Stomach (tissue), 9 donors: ENCODE results near the gene PTPRC. TPM values are rescaled to one million over a fixed set of nuclear protein-coding genes. Genes with fewer than 3 reads are reported as not detected.

Source experiments
- DNase-seq, 2 donors: peaks; one replicate each; pipeline versions ENCODE4 v3.0.0 to v3.0.0-alpha.2; 2013 to 2019
- H3K27ac ChIP-seq, 5 donors: fragments of 200-600 bp in 4 of 5; sonication (generic) in 4 of 5; one replicate each; pipeline ENCODE4 v1.5.1; 2013 to 2019; ENCODE audit warnings: mild to moderate bottlenecking in 1 of 5, moderate library complexity in 1 of 5
- H3K27me3 ChIP-seq, 3 donors: fragments of 200-600 bp; sonication (generic); one replicate each; pipeline ENCODE4 v1.5.1; 2017 to 2019; ENCODE audit warnings: mixed run types in 1 of 3
- H3K36me3 ChIP-seq, 4 donors: fragments of 200-600 bp; sonication (generic); 1 replicate in 3 of 4; 2 replicates in 1 of 4; pipeline ENCODE4 v1.5.1; 2016 to 2019
- H3K4me1 ChIP-seq, 4 donors: fragments of 200-600 bp; sonication (generic); one replicate each; pipeline ENCODE4 v1.5.1; 2016 to 2019
- H3K4me3 ChIP-seq, 4 donors: fragments of 200-600 bp; sonication (generic) in 3 of 4; one replicate each; pipeline ENCODE4 v1.5.1; 2016 to 2019; ENCODE audit warnings: mild to moderate bottlenecking in 1 of 4
- H3K9me3 ChIP-seq, 4 donors: fragments of 200-600 bp; sonication (generic); one replicate each; pipeline ENCODE4 v1.5.1; 2016 to 2019
- CTCF ChIP-seq, 7 experiments: fragments of 450-650 bp in 4 of 7; fragments of 200-600 bp in 3 of 7; sonication (generic) in 3 of 7; IDR thresholded peaks; one replicate each; pipeline ENCODE4 v1.5.1; 2016 to 2019; ENCODE audit warnings: antibody characterized with exemption in 7 of 7, control low read depth in 2 of 7, mild to moderate bottlenecking in 1 of 7
- EP300 ChIP-seq: sonication (generic); formaldehyde crosslinking; IDR thresholded peaks from one replicate; pipeline ENCODE4 v1.6.1; 2017; ENCODE audit warnings: antibody characterized with exemption
- POLR2A ChIP-seq, 4 donors: fragments of 450-650 bp; IDR thresholded peaks; one replicate each; pipeline ENCODE4 v1.6.1; 2016; ENCODE audit warnings: antibody characterized with exemption in 4 of 4, control low read depth in 2 of 4, mild to moderate bottlenecking in 1 of 4, moderate library complexity in 1 of 4
- POLR2AphosphoS5 ChIP-seq, 3 donors: sonication (generic); formaldehyde crosslinking; IDR thresholded peaks; one replicate each; pipeline ENCODE4 v1.6.1; 2016; ENCODE audit warnings: antibody characterized with exemption in 3 of 3
- WGBS, 5 donors: extraction: QIAGEN DNeasy Blood & Tissue Kit in 3 of 5; methylation state at CpG; one replicate each; pipeline versions ENCODE4 v1.1.5 to v1.1.7; 2013 to 2018; 5-methylcytosine and 5-hydroxymethylcytosine counted together
- intact Hi-C: fragments of 100-400 bp; cut with DNase I; formaldehyde crosslinking; loops from one replicate; pipeline ENCODE4 v1.15.1; 2023; ENCODE audit warnings: low total_unique reads
- polyA plus RNA-seq, 3 donors: library from polyadenylated mRNA; stranded (reverse); fragments of 200-250 nt; gene quantifications; one replicate each; pipeline ENCODE4 v1.2.3, GENCODE V29; 2013
- total RNA-seq, 5 donors: library from RNA; depleted of rRNA; stranded (reverse); fragments of >200 nt; gene quantifications; one replicate each; pipeline versions ENCODE4 v1.1.0 to v1.2.3, GENCODE V29; 2014 to 2016
- donor health status: healthy with polysubstance abuse.
- donor health status: Bipolar disorder and iron deficiency.
- donor health status: healthy.

The PTPRC gene
- total and polyA plus RNA-seq, 8 donors, result 0.58 to 50.9 (median 15.2) TPM

GRCh38 chr1:198749279-198749678 lies 110.4 kb downstream of the PTPRC start:
- H3K27ac ChIP-seq, result no peak overlapping the region
- intact Hi-C loops, result no loop called here
- H3K4me1 ChIP-seq, result no peaks in the 10 kb centered on the region
- H3K27me3 ChIP-seq, result no peaks in the 10 kb centered on the region
- no peak for DNase-seq
- peaks cover 0 to 7% (median 0%) of the 10 kb centered on the region in 4 donors for H3K36me3 ChIP-seq
- H3K4me3 ChIP-seq, result no peak overlapping the region
- H3K9me3 ChIP-seq, result no peaks in the 10 kb centered on the region
- 91 to 98% (median 92%) methylated on average over 1 of the region's 1 CpG for WGBS, 5 donors
- TF ChIP-seq EP300, result no peak
- no peak for TF ChIP-seq CTCF (IDR thresholded peaks at IDR 0.05)
- no peak for TF ChIP-seq POLR2AphosphoS5 (IDR thresholded peaks at IDR 0.05)
- no peak for TF ChIP-seq POLR2A (IDR thresholded peaks at IDR 0.05)

DNA sequence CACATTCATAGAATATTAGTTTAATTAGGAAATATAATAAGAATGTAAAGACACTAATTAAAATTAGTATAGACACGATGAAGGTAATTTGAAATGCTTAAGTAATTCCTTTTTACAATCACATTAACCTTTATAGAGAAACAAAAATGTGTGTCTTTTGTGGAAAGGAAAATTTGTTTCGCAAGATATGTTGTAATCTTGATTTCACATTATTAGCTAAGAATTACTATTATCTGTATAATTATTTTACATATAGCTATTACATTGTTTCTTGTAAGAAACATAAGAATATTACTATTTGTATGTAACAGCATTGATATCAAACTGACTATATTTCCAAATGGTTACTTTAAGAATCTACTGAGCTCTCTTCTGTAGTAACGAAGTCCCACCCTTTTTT lies 111.2 kb downstream of the PTPRC start:
- TF ChIP-seq CTCF (IDR thresholded peaks at IDR 0.05), result no peak
- TF ChIP-seq POLR2AphosphoS5 (IDR thresholded peaks at IDR 0.05), result no peak
- no peak for TF ChIP-seq EP300
- TF ChIP-seq POLR2A (IDR thresholded peaks at IDR 0.05), result no peak
- H3K36me3 ChIP-seq, result peaks cover 0 to 7% (median 0%) of the 10 kb centered on the region in 4 donors
- 74 to 83% (median 80%) methylated on average over 3 of the region's 3 CpGs for WGBS, 5 donors
- no peaks in the 10 kb centered on the region for H3K9me3 ChIP-seq
- intact Hi-C loops, result no loop called here
- no peak for DNase-seq
- H3K27ac ChIP-seq, result no peak overlapping the region
- H3K4me3 ChIP-seq, result no peak overlapping the region
- no peaks in the 10 kb centered on the region for H3K27me3 ChIP-seq
- H3K4me1 ChIP-seq, result no peaks in the 10 kb centered on the region

DNA sequence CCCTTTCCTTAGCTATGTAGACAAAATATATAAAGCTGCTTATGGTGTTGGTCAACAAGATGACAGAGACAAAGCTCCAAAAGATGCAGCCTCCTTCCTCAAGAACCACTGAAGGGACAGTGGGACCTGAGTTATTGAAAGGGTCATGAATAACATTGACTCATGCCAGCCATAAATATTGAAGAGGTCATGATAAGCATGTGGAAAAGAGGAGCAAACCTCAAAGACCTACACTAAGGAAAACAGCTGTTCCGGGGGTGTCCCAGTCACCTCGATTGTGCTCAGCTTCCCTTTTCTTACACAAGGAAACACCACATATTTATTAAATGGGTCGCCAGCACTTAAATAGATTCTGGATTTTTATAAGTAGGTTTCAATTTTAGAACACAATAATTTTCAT lies 112.9 kb downstream of the PTPRC start:
- TF ChIP-seq EP300, result no peak
- TF ChIP-seq POLR2AphosphoS5 (IDR thresholded peaks at IDR 0.05), result no peak
- Histone ChIP-seq H3K4me3 (no peak overlapping the region), H3K36me3 (peaks cover 0 to 7% (median 0%) of the 10 kb centered on the region in 4 donors), H3K4me1 (no peaks in the 10 kb centered on the region), H3K27me3 (no peaks in the 10 kb centered on the region), H3K27ac (no peak overlapping the region), H3K9me3 (no peaks in the 10 kb centered on the region)
- no peak for DNase-seq
- intact Hi-C loops, result no loop called here
- WGBS, 5 donors, result 68 to 84% (median 79%) methylated on average over 3 of the region's 3 CpGs

GRCh38 chr1:198754670-198755069 lies 115.8 kb downstream of the PTPRC start:
- DNase-seq, result no peak
- H3K36me3 ChIP-seq, result peaks cover 0 to 7% (median 0%) of the 10 kb centered on the region in 4 donors
- H3K9me3 ChIP-seq, result no peaks in the 10 kb centered on the region
- H3K4me3 ChIP-seq, result no peak overlapping the region
- no peak overlapping the region for H3K27ac ChIP-seq
- no peak for TF ChIP-seq POLR2A (IDR thresholded peaks at IDR 0.05)
- TF ChIP-seq EP300, result no peak
- no peak for TF ChIP-seq CTCF (IDR thresholded peaks at IDR 0.05)
- TF ChIP-seq POLR2AphosphoS5 (IDR thresholded peaks at IDR 0.05), result no peak
- H3K27me3 ChIP-seq, result no peaks in the 10 kb centered on the region
- no peaks in the 10 kb centered on the region for H3K4me1 ChIP-seq
- intact Hi-C loops, result no loop called here
- WGBS, 5 donors, result 64 to 89% (median 79%) methylated on average over 1 of the region's 1 CpG

GRCh38 chr1:198755715-198756114 lies 116.9 kb downstream of the PTPRC start:
- WGBS, 5 donors, result 54 to 62% (median 59%) methylated on average over 2 of the region's 2 CpGs
- no peak overlapping the region for H3K27ac ChIP-seq
- H3K36me3 ChIP-seq, result peaks cover 0 to 3% (median 0%) of the 10 kb centered on the region in 4 donors
- H3K9me3 ChIP-seq, result no peaks in the 10 kb centered on the region
- no peak overlapping the region for H3K4me3 ChIP-seq
- intact Hi-C loops, result no loop called here
- TF ChIP-seq EP300, result no peak
- no peak for TF ChIP-seq POLR2A (IDR thresholded peaks at IDR 0.05)
- no peak for TF ChIP-seq POLR2AphosphoS5 (IDR thresholded peaks at IDR 0.05)
- TF ChIP-seq CTCF (IDR thresholded peaks at IDR 0.05), result no peak
- H3K27me3 ChIP-seq, result no peaks in the 10 kb centered on the region
- no peak for DNase-seq
- no peaks in the 10 kb centered on the region for H3K4me1 ChIP-seq
